Naive thymus-derived CD8-positive, alpha-beta T cell (primary cell): Measurements from ENCODE around the gene TMEM30A. TPM values are rescaled to one million over a fixed set of nuclear protein-coding genes. Genes with fewer than 3 reads are reported as not detected.

Experiments
- ATAC-seq, 2 donors: fragments of 150-1000 bp; cut with Tn5 transposase in 1 of 2; sonication (Bioruptor Pico), chemical (Tn5 transposase) in 1 of 2; 1 replicate in 1 of 2; 2 replicates in 1 of 2; pipeline ENCODE4 v1.10.0; 2021; ENCODE audit warnings: mild to moderate bottlenecking in 2 of 2, moderate library complexity in 2 of 2
- POLR2A ChIA-PET: fragments of 350-600 bp; sonication (Branson Sonifier 250); formaldehyde crosslinking; loops from one replicate; lab custom pipeline; 2021; ENCODE audit warnings: antibody characterized with exemption; lab: Charles Lee
- DNase-seq, 10 donors: peaks; one replicate each; pipeline versions ENCODE4 v3.0.0 to v3.0.0-alpha.2; 2020 to 2022
- H3K27ac Mint-ChIP-seq, 10 donors: one replicate each; pipeline ENCODE4 v1.8.0; 2020 to 2022; ENCODE audit warnings: mild to moderate bottlenecking in 10 of 10, mixed read lengths in 10 of 10, moderate library complexity in 4 of 10, inconsistent platforms in 1 of 10
- H3K27me3 Mint-ChIP-seq, 5 donors: one replicate each; pipeline ENCODE4 v1.8.0; 2021 to 2022; ENCODE audit warnings: mixed read lengths in 5 of 5
- H3K36me3 Mint-ChIP-seq, 3 donors: one replicate each; pipeline ENCODE4 v1.8.0; 2020 to 2022; ENCODE audit warnings: mixed read lengths in 3 of 3, mild to moderate bottlenecking in 2 of 3, inconsistent platforms in 1 of 3
- H3K4me1 Mint-ChIP-seq, 4 donors: one replicate each; pipeline ENCODE4 v1.8.0; 2021 to 2022; ENCODE audit warnings: mixed read lengths in 4 of 4
- H3K4me3 Mint-ChIP-seq, 10 donors: one replicate each; pipeline ENCODE4 v1.8.0; 2020 to 2022; ENCODE audit warnings: mild to moderate bottlenecking in 10 of 10, mixed read lengths in 10 of 10, moderate library complexity in 6 of 10, inconsistent platforms in 1 of 10
- H3K9me3 Mint-ChIP-seq, 9 donors: one replicate each; pipeline ENCODE4 v1.8.0; 2020 to 2022; ENCODE audit warnings: mixed read lengths in 9 of 9, mild to moderate bottlenecking in 3 of 9, inconsistent platforms in 1 of 9, moderate library complexity in 1 of 9
- polyA plus RNA-seq, 3 donors: library from polyadenylated mRNA; unstranded; fragments of 300-500 nt; fragmentation: Illumina TruSeq; gene quantifications; one replicate each; pipeline ENCODE4 v1.2.3, GENCODE V29; 2021
- total RNA-seq, 8 experiments: library from RNA in 2 of 8; stranded (reverse) in 2 of 8; gene quantifications; one replicate each; pipeline ENCODE4 v1.2.3 and lab custom pipeline; 2021 to 2026

Gene TMEM30A
- total and polyA plus RNA-seq, 5 experiments from 2014 or later, result 36.8 to 68.3 (median 50.9) TPM

DNA sequence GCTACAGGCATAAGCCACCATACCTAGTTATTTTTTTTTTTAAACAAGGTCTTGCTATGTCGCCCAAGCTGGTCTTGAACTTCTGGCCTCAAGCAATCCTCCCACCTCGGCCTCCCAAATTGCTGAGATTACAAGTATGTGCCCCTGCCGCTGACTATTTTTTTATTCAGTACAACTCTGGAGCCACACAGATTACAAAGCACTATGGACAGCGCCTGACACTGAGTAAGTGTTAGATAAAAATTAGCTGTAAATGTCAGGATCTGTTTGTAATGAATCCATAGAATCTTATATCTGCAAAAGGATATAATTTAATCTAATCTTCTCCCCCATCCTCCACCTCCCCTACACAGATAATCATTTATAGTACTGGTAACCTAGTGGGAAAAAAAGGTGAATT is 63.5 kb downstream of the TMEM30A start:
- ATAC-seq (no peak), DNase-seq (no peak)
- no peaks in the 10 kb centered on the region for H3K9me3 Mint-ChIP-seq
- H3K36me3 Mint-ChIP-seq, result no peaks in the 10 kb centered on the region
- no peak overlapping the region for H3K27ac Mint-ChIP-seq
- H3K4me3 Mint-ChIP-seq, result no peak overlapping the region
- POLR2A ChIA-PET, result no interaction called here
- H3K27me3 Mint-ChIP-seq, result peaks cover 9 to 46% (median 23%) of the 10 kb centered on the region in 5 donors
- H3K4me1 Mint-ChIP-seq, result no peaks in the 10 kb centered on the region

DNA sequence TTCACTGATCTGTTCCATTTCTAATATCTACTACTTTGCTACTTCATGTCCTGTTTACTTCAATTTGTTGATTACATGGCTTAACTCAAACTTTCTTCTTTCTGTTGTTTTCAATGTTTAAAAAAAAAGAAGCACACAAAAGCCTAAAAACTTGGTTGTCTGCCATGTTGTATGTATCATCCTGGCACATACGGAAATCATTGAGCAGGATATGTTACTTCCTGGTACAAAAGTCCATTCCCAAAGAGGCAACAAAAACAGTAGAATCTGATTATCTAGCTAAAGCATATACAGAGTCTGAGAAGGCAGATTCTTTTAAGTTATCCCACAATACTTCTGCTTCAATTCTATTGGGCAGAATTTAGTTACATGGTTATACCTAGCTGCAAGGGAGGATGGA is 64.2 kb downstream of the TMEM30A start:
- Mint-ChIP-seq H3K4me1 (no peaks in the 10 kb centered on the region), H3K36me3 (no peaks in the 10 kb centered on the region), H3K4me3 (no peak overlapping the region), H3K27ac (no peak overlapping the region), H3K9me3 (no peaks in the 10 kb centered on the region), H3K27me3 (peaks cover 13 to 48% (median 28%) of the 10 kb centered on the region in 5 donors)
- no peak for DNase-seq
- no peak for ATAC-seq
- POLR2A ChIA-PET, result no interaction called here

DNA sequence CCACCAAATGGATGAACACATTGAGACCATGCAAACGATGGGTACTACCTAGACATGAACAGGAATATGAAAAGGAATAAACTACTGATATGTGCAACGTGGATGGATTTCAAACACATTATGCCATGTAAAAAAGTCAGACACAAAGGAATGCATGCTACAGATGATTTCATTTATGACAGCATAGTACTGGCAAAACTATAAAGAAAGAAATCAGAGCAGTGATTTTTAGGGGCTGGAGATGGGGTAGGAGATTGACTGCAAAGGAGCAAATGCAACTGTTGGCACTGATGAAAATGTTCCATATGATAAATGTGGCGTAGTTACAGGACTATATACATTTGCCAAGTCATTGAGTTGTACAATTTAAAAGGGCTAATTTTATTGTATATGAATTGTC is 65.3 kb downstream of the TMEM30A start:
- peaks cover 18 to 46% (median 35%) of the 10 kb centered on the region in 5 donors for H3K27me3 Mint-ChIP-seq
- no peak for DNase-seq

DNA sequence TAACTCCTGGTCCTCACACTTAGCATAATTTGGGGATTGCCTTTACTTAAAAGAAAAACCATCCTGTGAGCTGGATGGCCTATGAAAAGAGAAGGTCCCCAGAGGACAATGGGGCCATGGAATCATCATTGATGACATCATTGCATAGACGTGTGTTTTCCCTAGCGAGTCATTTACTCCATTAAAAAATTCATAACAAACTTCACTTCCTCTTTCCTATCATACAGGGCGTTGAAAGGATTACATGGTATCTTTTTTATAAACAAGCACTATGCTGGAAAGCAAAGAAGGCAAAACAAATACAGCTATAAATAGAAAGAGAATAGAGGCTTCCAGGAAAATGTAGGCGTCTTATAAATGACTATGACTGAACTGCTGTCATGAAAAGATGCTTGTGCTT is 67.4 kb downstream of the TMEM30A start:
- no peaks in the 10 kb centered on the region for H3K36me3 Mint-ChIP-seq
- POLR2A ChIA-PET, result no interaction called here
- H3K27ac Mint-ChIP-seq, result peak overlapping the region in 1 of 10 donors; percentile 35
- no peaks in the 10 kb centered on the region for H3K4me1 Mint-ChIP-seq
- ATAC-seq (no peak), DNase-seq (no peak)
- H3K9me3 Mint-ChIP-seq, result no peaks in the 10 kb centered on the region
- no peak overlapping the region for H3K4me3 Mint-ChIP-seq
- H3K27me3 Mint-ChIP-seq, result peaks cover 15 to 52% (median 32%) of the 10 kb centered on the region in 5 donors

More for the DNA sequence above, 65.3 kb downstream of the TMEM30A start:
- Mint-ChIP-seq H3K9me3 (no peaks in the 10 kb centered on the region), H3K36me3 (no peaks in the 10 kb centered on the region), H3K27ac (no peak overlapping the region), H3K4me3 (no peak overlapping the region), H3K4me1 (no peaks in the 10 kb centered on the region)
- no peak for ATAC-seq
- POLR2A ChIA-PET, result no interaction called here

DNA sequence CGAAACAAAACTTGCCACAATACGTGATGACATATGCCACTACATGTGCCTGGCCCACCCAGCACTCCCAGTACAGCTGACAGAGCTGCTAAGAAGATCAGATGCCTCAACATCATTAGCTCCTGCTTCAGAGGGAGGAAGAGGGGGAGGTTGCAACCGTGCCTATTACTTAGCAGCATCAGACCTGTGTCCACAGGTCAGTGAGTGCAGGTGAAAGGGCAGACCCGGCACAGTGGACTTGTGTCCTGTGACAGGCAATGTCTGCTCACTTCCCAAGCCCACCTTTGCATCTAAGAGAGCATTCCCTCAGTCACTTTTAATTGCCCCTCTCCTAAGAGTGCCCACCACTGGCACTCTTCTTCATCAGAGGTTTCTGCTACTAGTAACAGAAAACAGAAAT is 69.3 kb downstream of the TMEM30A start:
- no peaks in the 10 kb centered on the region for H3K36me3 Mint-ChIP-seq
- no peak overlapping the region for H3K4me3 Mint-ChIP-seq

DNA sequence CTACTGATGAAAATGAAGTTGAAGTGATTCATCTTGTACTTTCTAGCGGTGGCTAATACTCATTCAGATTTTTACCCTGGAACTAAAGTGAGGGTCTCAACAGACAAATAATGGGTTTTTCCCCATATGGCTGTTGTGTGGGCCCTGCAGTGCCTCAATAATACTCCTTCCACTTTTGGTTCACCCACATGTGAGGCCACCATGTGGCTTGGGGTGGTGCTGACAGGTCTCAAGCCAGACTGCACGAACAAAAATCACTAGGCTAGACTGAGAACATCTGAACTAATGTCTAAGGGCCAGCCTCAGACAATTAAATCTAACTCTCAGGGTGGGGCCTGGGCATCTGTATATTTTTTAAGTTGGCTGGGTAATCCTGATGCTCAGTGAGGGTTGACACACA is 70.9 kb downstream of the TMEM30A start:
- DNase-seq, result no peak
- no peaks in the 10 kb centered on the region for H3K9me3 Mint-ChIP-seq
- H3K4me3 Mint-ChIP-seq, result no peak overlapping the region
- ATAC-seq, result no peak
- POLR2A ChIA-PET, result no interaction called here
- H3K27me3 Mint-ChIP-seq, result peaks cover 30 to 65% (median 40%) of the 10 kb centered on the region in 5 donors
- H3K36me3 Mint-ChIP-seq, result no peaks in the 10 kb centered on the region
- peaks cover 5 to 8% (median 5%) of the 10 kb centered on the region in 4 donors for H3K4me1 Mint-ChIP-seq
- no peak overlapping the region for H3K27ac Mint-ChIP-seq

More for the DNA sequence above, 69.3 kb downstream of the TMEM30A start:
- DNase-seq, result no peak
- H3K27me3 Mint-ChIP-seq, result peaks cover 22 to 65% (median 43%) of the 10 kb centered on the region in 5 donors
- peaks cover 0 to 4% (median 0%) of the 10 kb centered on the region in 4 donors for H3K4me1 Mint-ChIP-seq
- POLR2A ChIA-PET, result no interaction called here
- H3K27ac Mint-ChIP-seq, result no peak overlapping the region
- ATAC-seq, result no peak
- H3K9me3 Mint-ChIP-seq, result no peaks in the 10 kb centered on the region

DNA sequence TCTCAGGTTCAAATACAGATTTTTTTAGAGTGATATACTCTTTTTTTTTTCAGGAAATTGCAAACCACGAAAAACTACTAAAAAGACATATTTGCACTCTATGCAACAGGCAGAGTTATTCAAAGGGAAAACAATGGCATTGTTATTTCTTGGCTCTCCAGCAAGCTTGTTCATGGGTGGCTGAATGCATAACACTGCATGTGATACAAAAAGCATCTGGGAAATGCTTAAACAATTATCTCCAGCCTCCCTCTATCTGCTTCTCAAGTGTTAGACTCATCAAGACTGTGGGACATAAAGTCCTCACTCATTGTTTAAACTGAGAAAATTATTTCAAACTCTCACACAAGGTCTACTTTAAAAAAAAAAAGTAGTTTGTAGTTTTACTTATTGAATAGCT is 71.5 kb downstream of the TMEM30A start:
- H3K36me3 Mint-ChIP-seq, result no peaks in the 10 kb centered on the region
- H3K4me3 Mint-ChIP-seq, result no peak overlapping the region
- H3K27me3 Mint-ChIP-seq, result peaks cover 34 to 65% (median 44%) of the 10 kb centered on the region in 5 donors
- peaks cover 11 to 15% (median 11%) of the 10 kb centered on the region in 4 donors for H3K4me1 Mint-ChIP-seq
- no peaks in the 10 kb centered on the region for H3K9me3 Mint-ChIP-seq
- ATAC-seq, result no peak
- no peak overlapping the region for H3K27ac Mint-ChIP-seq
- POLR2A ChIA-PET, result no interaction called here
- DNase-seq, result no peak

DNA sequence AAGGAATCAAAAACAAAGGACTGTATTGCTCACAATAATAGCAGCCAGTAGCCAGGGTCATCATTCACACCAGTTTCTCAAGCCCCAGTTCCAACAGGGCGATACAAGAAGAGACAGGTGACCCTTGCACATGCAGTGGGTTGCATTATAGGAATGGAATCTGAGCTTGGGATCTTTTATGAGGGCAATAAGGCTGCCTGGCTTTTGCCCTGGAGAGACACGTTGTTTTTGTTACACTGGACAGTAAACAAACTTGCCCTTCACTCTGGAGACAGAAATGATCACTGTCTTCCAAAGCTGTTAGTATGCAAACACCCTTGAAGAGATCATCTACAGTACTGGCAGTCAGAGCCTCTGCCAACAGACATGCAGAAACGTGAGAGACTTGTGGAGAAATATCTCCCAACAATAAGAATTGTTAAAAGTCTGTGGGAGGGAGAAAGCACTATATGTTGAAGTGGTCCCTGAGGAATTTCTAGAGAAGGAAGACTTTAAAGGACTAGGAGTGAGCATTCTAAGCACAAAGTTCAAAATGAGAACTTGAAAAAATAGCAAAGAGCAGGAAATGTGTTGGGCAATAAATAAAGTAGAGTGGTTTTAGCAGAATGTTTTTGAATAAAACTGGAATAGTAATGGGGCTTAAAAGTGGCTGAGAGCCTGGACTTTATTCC is 72.5 kb downstream of the TMEM30A start:
- H3K4me1 Mint-ChIP-seq, result peaks cover 18 to 24% (median 22%) of the 10 kb centered on the region in 4 donors
- no peak overlapping the region for H3K27ac Mint-ChIP-seq
- DNase-seq, result no peak
- no peak for ATAC-seq
- H3K4me3 Mint-ChIP-seq, result no peak overlapping the region
- POLR2A ChIA-PET, result no interaction called here
- peaks cover 40 to 65% (median 47%) of the 10 kb centered on the region in 5 donors for H3K27me3 Mint-ChIP-seq
- H3K36me3 Mint-ChIP-seq, result no peaks in the 10 kb centered on the region
- no peaks in the 10 kb centered on the region for H3K9me3 Mint-ChIP-seq

DNA sequence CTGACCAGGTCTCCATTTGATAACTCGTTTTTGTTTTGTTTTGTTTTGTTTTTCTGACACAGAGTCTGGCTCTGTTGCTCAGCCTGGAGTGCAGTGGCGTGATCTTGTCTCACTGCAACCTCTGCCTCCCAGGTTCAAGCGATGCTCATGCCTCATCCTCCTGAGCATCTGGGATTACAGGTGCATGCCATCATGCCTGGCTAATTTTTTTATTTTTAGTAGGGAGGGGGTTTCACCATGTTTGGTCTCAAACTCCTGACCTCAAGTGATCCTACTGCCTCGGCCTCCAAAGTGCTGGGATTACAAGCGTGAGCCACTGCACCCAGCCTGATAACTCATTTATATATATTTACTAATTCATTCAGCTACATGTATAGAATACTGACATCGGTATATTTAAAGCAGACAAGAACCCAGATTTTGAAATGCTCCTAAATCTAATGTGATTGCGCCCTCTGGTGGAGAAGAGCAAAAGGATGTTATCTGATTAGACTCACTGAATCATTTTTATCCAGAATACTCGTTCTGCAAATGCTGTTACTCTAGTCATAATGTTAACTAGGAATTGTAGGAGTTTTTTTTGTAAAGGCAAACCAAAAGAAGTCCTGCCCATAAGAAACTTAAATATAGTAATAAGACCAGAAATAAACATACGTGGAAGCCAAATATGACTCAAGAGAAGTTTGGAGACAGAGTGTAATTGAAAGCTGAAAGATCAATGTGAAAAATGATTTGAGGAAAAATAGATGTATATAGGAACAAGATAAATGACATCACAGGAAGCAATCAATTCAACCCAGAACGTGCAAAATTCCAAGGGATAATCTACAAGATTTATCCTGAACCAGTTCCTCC is 73.5 kb downstream of the TMEM30A start:
- H3K36me3 Mint-ChIP-seq, result no peaks in the 10 kb centered on the region
- no peaks in the 10 kb centered on the region for H3K9me3 Mint-ChIP-seq
- no peak for ATAC-seq
- H3K27me3 Mint-ChIP-seq, result peaks cover 46 to 65% (median 52%) of the 10 kb centered on the region in 5 donors
- peak in 7 of 10 donors; percentile 31 to 64 (median 55) for DNase-seq
- POLR2A ChIA-PET, result interaction anchor here (0.7 kb wide), 1 partner anchor 9 kb away, joined by 3 read pairs; no protein-coding TSS in a partner anchor
- peaks cover 23 to 32% (median 31%) of the 10 kb centered on the region in 4 donors for H3K4me1 Mint-ChIP-seq
- no peak overlapping the region for H3K4me3 Mint-ChIP-seq
- no peak overlapping the region for H3K27ac Mint-ChIP-seq

DNA sequence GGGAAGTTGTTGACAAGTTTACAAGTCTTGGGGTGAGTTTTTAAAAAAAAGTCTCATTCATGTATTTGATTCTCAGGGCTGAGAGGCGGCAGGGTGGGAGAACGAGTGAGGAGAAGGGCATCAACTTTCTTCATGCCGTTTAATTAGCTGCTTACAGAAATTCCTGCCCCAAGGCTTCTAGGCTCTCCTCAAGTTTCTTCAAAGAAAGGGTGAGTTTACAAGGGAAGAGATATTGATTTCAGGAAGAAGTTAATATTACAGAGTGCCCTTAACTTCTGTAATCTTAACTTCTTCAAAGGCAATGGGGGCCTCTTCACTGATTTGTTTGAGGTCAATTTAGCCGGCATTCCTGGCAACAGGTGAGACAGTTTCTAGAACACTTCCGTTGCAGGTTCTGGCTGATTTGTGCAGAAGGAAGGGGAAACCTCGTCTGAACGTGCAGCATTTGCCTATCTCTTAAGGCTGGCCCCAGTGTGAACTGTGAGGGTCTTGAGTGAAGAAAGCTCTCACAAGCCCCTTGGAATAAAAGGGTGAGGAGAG is 75.3 kb downstream of the TMEM30A start:
- POLR2A ChIA-PET, result no interaction called here
- H3K4me1 Mint-ChIP-seq, result peaks cover 35 to 50% (median 49%) of the 10 kb centered on the region in 4 donors
- ATAC-seq (no peak), DNase-seq (no peak)
- peaks cover 50 to 83% (median 62%) of the 10 kb centered on the region in 5 donors for H3K27me3 Mint-ChIP-seq
- H3K9me3 Mint-ChIP-seq, result no peaks in the 10 kb centered on the region
- no peaks in the 10 kb centered on the region for H3K36me3 Mint-ChIP-seq
- H3K27ac Mint-ChIP-seq, result no peak overlapping the region
- peak overlapping the region in 5 of 10 donors; percentile 71 to 86 (median 80) for H3K4me3 Mint-ChIP-seq

DNA sequence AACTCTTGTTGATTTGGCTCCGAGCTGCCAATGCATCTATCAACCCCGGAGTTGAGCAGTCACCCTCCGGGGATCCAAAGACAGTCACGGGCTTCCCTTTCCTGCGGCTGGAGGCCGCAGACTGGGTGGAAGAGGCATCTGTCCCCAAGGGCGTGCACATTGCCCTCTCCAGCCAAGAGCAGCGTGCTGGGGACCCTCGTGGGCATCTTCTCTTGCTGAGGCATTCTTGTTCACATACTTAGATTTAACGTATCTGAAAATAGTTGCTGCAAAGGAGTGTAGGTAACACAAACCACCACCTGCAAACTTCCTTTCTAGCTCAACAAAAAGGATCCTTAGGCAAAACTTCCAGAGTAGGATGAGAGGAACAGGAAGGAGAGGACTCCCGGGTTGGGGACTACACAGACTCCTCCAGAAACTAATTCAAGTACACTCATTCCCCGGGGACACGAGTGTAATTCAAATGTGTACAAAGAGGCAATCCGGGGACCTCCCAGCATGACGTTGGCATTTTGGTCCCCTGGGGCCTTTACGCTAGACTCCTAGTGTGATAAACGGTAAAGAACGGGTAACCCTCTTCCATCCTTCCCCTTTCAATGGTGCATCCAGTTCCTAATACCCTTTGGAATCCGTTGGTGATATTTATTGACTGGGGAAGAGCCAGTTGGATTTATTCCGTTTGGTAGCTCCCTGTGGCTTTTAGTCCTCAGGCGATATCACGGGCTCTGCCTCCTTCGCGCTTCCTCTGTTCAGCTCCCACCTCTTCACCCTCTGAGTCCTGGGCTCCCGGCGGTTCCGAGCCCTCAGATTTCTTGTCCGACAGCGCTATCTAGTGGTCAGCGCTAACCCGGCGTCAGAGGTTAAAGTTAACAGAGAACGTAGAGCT is 76.1 kb downstream of the TMEM30A start:
- ATAC-seq (peak; percentile 80 to 86), DNase-seq (peak; percentile 61 to 85 (median 76))
- Mint-ChIP-seq H3K9me3 (no peaks in the 10 kb centered on the region), H3K4me1 (peaks cover 35 to 53% (median 52%) of the 10 kb centered on the region in 4 donors), H3K4me3 (peak overlapping the region; percentile 64 to 86 (median 78)), H3K36me3 (no peaks in the 10 kb centered on the region), H3K27ac (peak overlapping the region in 2 of 10 donors; percentile 15 to 40), H3K27me3 (peaks cover 56 to 90% (median 69%) of the 10 kb centered on the region in 5 donors)
- POLR2A ChIA-PET, result no interaction called here
